ENCODE results near the gene IQCK. TPM values are rescaled to one million over a fixed set of nuclear protein-coding genes. Genes with fewer than 3 reads are reported as not detected.

Gene IQCK
- total and polyA plus RNA-seq, 2 donors (not counting 3 experiments of a cell fraction or from before 2014, with no cell fraction given) = 17.2 to 18.1 TPM

- H3K27me3 ChIP-seq (ENCODE audit: control insufficient read depth in 2 of 2, insufficient read depth in 2 of 2, low read length in 2 of 2) = no peaks in the 10 kb centered on the region
- H3K9me3 ChIP-seq (replicated peaks; ENCODE audit: control insufficient read depth, insufficient read depth, low read length) = no peaks in the 10 kb centered on the region
- no peak for TF ChIP-seq EZH2 (IDR thresholded peaks at IDR 0.05; ENCODE audit: borderline replicate concordance, low read depth, low read length, severe bottlenecking)
- TF ChIP-seq GATA2 (IDR thresholded peaks at IDR 0.05; ENCODE audit: insufficient read depth, insufficient read length, low read depth, low read length) = no peak
- no peak for TF ChIP-seq JUN (IDR thresholded peaks at IDR 0.05; ENCODE audit: borderline replicate concordance, insufficient read depth, insufficient read length, low read depth)
- TF ChIP-seq POLR2AphosphoS5 (IDR thresholded peaks at IDR 0.05; ENCODE audit: insufficient read depth, low read depth, low read length) = no peak
- no peak for TF ChIP-seq FOS (IDR thresholded peaks at IDR 0.05; ENCODE audit: borderline replicate concordance, insufficient read depth, low read length)
- no peak for TF ChIP-seq MYC (IDR thresholded peaks at IDR 0.05; ENCODE audit: low read depth, low read length)
- TF ChIP-seq CTCF (IDR thresholded peaks at IDR 0.05; ENCODE audit: extremely low read depth in 1 of 2, insufficient read depth in 1 of 2, low read depth in 1 of 2, low read length in 2 of 2) = no peak
- no peak for TF ChIP-seq POLR2A (IDR thresholded peaks at IDR 0.05; ENCODE audit: low read depth, low read length)
- TF ChIP-seq MAX (IDR thresholded peaks at IDR 0.05; ENCODE audit: insufficient read depth, insufficient read length) = no peak
- no peak overlapping the region for H3K9ac ChIP-seq (replicated peaks; ENCODE audit: extremely low read depth, insufficient read depth, low read length)
- H3K79me2 ChIP-seq (ENCODE audit: control insufficient read depth, insufficient read depth, low read length) = no peaks in the 10 kb centered on the region
- no peak overlapping the region for H2AFZ ChIP-seq (ENCODE audit: low read depth, low read length)
- no peaks in the 10 kb centered on the region for H3K9me1 ChIP-seq (replicated peaks; ENCODE audit: control insufficient read depth, extremely low read depth, insufficient read depth, low read length)
- dilution Hi-C loops (cut with MboI; ENCODE audit: extremely low pct_ligation_motif_present, low sequenced_read_pairs) (no loop called here), intact Hi-C loops (cut with micrococcal nuclease) (no loop called here)
- H3K4me3 ChIP-seq (replicated peaks in 1 of 3; ENCODE audit: insufficient read depth in 1 of 3, low read depth in 1 of 3, low read length in 3 of 3) = no peak overlapping the region
- DNase-seq (ENCODE audit: low read depth, low spot score) = no peak
- H3K36me3 ChIP-seq (ENCODE audit: control insufficient read depth in 2 of 2, extremely low read depth in 1 of 2, insufficient read depth in 2 of 2, low read length in 2 of 2) = peaks cover 0 to 10% of the 10 kb centered on the region in 2 experiments
- FAIRE-seq = no peak
- no peak overlapping the region for H3K27ac ChIP-seq (ENCODE audit: insufficient read depth, low read depth, low read length)
- H4K20me1 ChIP-seq (replicated peaks; ENCODE audit: control insufficient read depth, extremely low read depth, insufficient read depth, low read length) = no peaks in the 10 kb centered on the region
- POLR2A ChIA-PET = no interaction called here
- no peak overlapping the region for H3K4me2 ChIP-seq (ENCODE audit: insufficient read depth, low read length)
- CTCF ChIA-PET = interaction anchor here (0.9 kb wide), 1 partner anchor 16 kb away, joined by 3 read pairs; the partner anchor contains the start of gene GPRC5B
- no peaks in the 10 kb centered on the region for H3K4me1 ChIP-seq (ENCODE audit: control insufficient read depth, extremely low read depth, insufficient read depth, low read length)
- no TSS peak for BruUV-seq (replicated peaks)
These were observed 150.3 kb downstream of the IQCK start for GRCh38 chr16:19868421-19868820.

All from endothelial cell of umbilical vein (primary cell).